ENCODE results near the gene EXOC3L4.

- no peak for TF ChIP-seq CTCF (IDR thresholded peaks at IDR 0.05)
- no peak for TF ChIP-seq RAD21 (IDR thresholded peaks at IDR 0.05; ENCODE audit: low read length)
- no peak for TF ChIP-seq TAF1 (IDR thresholded peaks at IDR 0.05; ENCODE audit: borderline replicate concordance, low read depth, low read length)
- no peak for TF ChIP-seq EP300 (IDR thresholded peaks at IDR 0.05; ENCODE audit: borderline replicate concordance in 1 of 2, low read depth in 1 of 2, low read length in 1 of 2)
- TF ChIP-seq POLR2AphosphoS5 (IDR thresholded peaks at IDR 0.05; ENCODE audit: low read depth, low read length) = no peak
- no peak for TF ChIP-seq GATA2 (CRISPR knock-in tag; IDR thresholded peaks at IDR 0.05)
- no peak for TF ChIP-seq RFX5 (IDR thresholded peaks at IDR 0.05; ENCODE audit: low read length)
- TF ChIP-seq NRF1 (IDR thresholded peaks at IDR 0.05; ENCODE audit: low read depth, low read length) = no peak
- TF ChIP-seq YY1 (IDR thresholded peaks at IDR 0.05; ENCODE audit: low read depth) = no peak
- TF ChIP-seq GABPA (IDR thresholded peaks at IDR 0.05; ENCODE audit: low read depth) = no peak
- no peak for TF ChIP-seq RXRA (IDR thresholded peaks at IDR 0.05; ENCODE audit: borderline replicate concordance, low read depth)
These were observed 18.8 kb downstream of the EXOC3L4 start for GRCh38 chr14:103113303-103113702.

Data from SK-N-SH (cell line).